Endodermal cell (in vitro differentiated cells): ENCODE results near the gene LZTS2. TPM values are rescaled to one million over a fixed set of nuclear protein-coding genes. Genes with fewer than 3 reads are reported as not detected.

Source experiments
- DNase-seq: peaks from one replicate; pipeline ENCODE4 v3.0.0-alpha.2; 2017
- H3K27ac ChIP-seq: 2 replicates; pipeline ENCODE4 v1.5.1; 2013; ENCODE audit warnings: mild to moderate bottlenecking, low read depth, low read length, moderate library complexity
- H3K27me3 ChIP-seq: 2 replicates; pipeline ENCODE4 v1.6.1; 2013; ENCODE audit warnings: mild to moderate bottlenecking, low read length, moderate library complexity; ENCODE audit not compliant: insufficient read depth, control insufficient read depth, poor library complexity, severe bottlenecking
- H3K36me3 ChIP-seq: 2 replicates; pipeline ENCODE4 v1.7.0; 2013; ENCODE audit warnings: mild to moderate bottlenecking, low read length, moderate library complexity; ENCODE audit not compliant: control insufficient read depth, insufficient read depth
- H3K4me1 ChIP-seq: one replicate; pipeline ENCODE4 v1.7.0; 2013; ENCODE audit warnings: low read length; ENCODE audit not compliant: control insufficient read depth, insufficient read depth
- H3K4me3 ChIP-seq: 2 replicates; pipeline ENCODE4 v1.5.1; 2013; ENCODE audit warnings: mild to moderate bottlenecking, low read length, moderate library complexity
- H3K9ac ChIP-seq: 2 replicates; pipeline ENCODE4 v1.6.1; 2013; ENCODE audit warnings: mild to moderate bottlenecking, low read length, moderate library complexity; ENCODE audit not compliant: poor library complexity, severe bottlenecking; ENCODE audit errors: extremely low read depth
- H3K9me3 ChIP-seq: 2 replicates; pipeline ENCODE4 v1.6.1; 2013; ENCODE audit warnings: mild to moderate bottlenecking, low read length, moderate library complexity; ENCODE audit not compliant: control insufficient read depth
- H3K27ac Mint-ChIP-seq: 2 replicates; pipeline ENCODE4 v1.8.0; 2020; ENCODE audit warnings: mixed read lengths
- H3K27me3 Mint-ChIP-seq: 2 replicates; pipeline ENCODE4 v1.8.0; 2021; ENCODE audit warnings: mild to moderate bottlenecking, mixed read lengths; ENCODE audit not compliant: insufficient read depth
- H3K36me3 Mint-ChIP-seq: 2 replicates; pipeline ENCODE4 v1.8.0; 2020; ENCODE audit warnings: low read depth, mixed read lengths
- H3K4me1 Mint-ChIP-seq: 2 replicates; pipeline ENCODE4 v1.8.0; 2020; ENCODE audit warnings: mixed read lengths
- H3K4me3 Mint-ChIP-seq: 2 replicates; pipeline ENCODE4 v1.8.0; 2020; ENCODE audit warnings: mild to moderate bottlenecking, moderate library complexity, mixed read lengths
- H3K9me3 Mint-ChIP-seq: 2 replicates; pipeline ENCODE4 v1.8.0; 2020; ENCODE audit warnings: mild to moderate bottlenecking, mixed read lengths
- CTCF ChIP-seq: fragments of 200-600 bp; sonication (generic); conservative IDR thresholded peaks from 2 replicates; pipeline ENCODE4 v1.5.0; 2021; ENCODE audit warnings: antibody characterized with exemption, mild to moderate bottlenecking
- WGBS, 2 experiments: methylation state at CpG; one replicate each; pipeline versions ENCODE4 v1.1.5 to v1.1.7; 2013; ENCODE audit warnings: missing lambda C conversion rate in 2 of 2, mixed read lengths in 1 of 2; ENCODE audit not compliant: insufficient coverage in 1 of 2, insufficient read length in 1 of 2; 5-methylcytosine and 5-hydroxymethylcytosine counted together
- total RNA-seq, 2 donors: library from RNA; stranded (reverse); fragmentation: NEBNext Ultra II Directional in 1 of 2; extraction: Animal tissue kit (Norgen Biotek cat#: 25700) in 1 of 2; gene quantifications; 2 replicates in 1 of 2; 3 replicates in 1 of 2; pipeline ENCODE4 v1.2.1, GENCODE V29; 2021

LZTS2 gene
- total RNA-seq, 2 donors from 2014 or later, result 76.8 to 85.9 TPM

DNA sequence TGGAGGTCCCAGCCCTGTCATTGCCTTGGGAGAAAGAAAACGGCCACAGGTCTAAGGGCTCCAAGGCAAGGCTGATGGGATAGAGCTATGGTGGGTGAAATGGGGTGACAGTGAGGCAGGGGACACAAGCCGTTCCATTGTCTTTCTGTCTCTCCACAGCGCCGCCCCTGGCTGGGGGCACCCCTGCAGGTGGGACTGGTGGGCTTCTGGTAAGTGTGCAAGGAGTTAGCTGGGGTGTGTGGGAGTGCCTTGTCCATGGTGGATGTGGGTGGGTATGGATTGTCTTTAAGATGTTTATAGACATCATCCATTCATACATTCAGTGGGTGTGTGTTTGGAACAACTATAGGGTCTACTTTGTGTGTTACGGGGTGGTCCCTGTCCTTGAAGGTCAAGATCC, 38.9 kb downstream of the LZTS2 start:
- Mint-ChIP-seq H3K4me1 (peaks cover 9% of the 10 kb centered on the region), H3K36me3 (no peaks in the 10 kb centered on the region), H3K4me3 (no peak overlapping the region), H3K9me3 (no peaks in the 10 kb centered on the region), H3K27ac (no peak overlapping the region), H3K27me3 (peaks cover 74% of the 10 kb centered on the region)
- peak; percentile 66 for TF ChIP-seq CTCF
- no peak overlapping the region for H3K9ac ChIP-seq
- DNase-seq, result peak; percentile 76
- H3K9me3 ChIP-seq, result no peaks in the 10 kb centered on the region
- H3K4me1 ChIP-seq, result no peaks in the 10 kb centered on the region
- no peak overlapping the region for H3K27ac ChIP-seq
- 74 to 80% methylated on average over 2 to 5 of the region's 5 CpGs for whole genome bisulfite sequencing, 2 experiments
- H3K36me3 ChIP-seq, result no peaks in the 10 kb centered on the region
- H3K27me3 ChIP-seq, result peaks cover 69% of the 10 kb centered on the region
- no peak overlapping the region for H3K4me3 ChIP-seq

DNA sequence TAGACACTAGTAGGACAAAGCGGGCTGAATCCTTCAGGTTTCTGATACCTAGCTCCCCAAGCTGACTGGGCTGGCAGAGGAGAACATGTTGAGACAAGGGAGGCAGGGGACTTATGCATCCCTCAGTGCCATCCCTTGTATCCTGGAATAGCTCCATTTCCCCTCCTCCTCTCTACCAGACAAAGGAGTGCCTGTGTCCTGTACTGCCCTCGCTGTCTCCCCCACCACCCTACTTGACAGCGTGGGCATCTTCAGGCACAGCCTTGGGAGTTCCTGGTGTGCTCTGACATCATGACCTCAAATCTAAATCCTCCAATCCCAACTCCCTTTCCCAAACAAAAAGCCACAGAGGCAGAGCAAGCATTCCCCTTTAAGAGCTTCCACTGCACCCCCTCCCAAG, 40.5 kb downstream of the LZTS2 start:
- no peaks in the 10 kb centered on the region for H3K36me3 Mint-ChIP-seq
- H3K27ac Mint-ChIP-seq, result no peak overlapping the region
- H3K4me3 Mint-ChIP-seq, result no peak overlapping the region
- no peaks in the 10 kb centered on the region for H3K9me3 Mint-ChIP-seq
- H3K27me3 Mint-ChIP-seq, result peaks cover 68% of the 10 kb centered on the region
- no peak overlapping the region for H3K9ac ChIP-seq
- no peak overlapping the region for H3K4me3 ChIP-seq
- H3K27me3 ChIP-seq, result peaks cover 65% of the 10 kb centered on the region
- no peaks in the 10 kb centered on the region for H3K36me3 ChIP-seq
- H3K9me3 ChIP-seq, result no peaks in the 10 kb centered on the region
- DNase-seq, result no peak
- peaks cover 10% of the 10 kb centered on the region for H3K4me1 Mint-ChIP-seq
- H3K27ac ChIP-seq, result no peak overlapping the region
- WGBS, 2 experiments, result 85 to 93% methylated on average over 2 to 3 of the region's 3 CpGs
- H3K4me1 ChIP-seq, result no peaks in the 10 kb centered on the region
- TF ChIP-seq CTCF, result no peak

GRCh38 chr10:101040851-101041250, 41.2 kb downstream of the LZTS2 start:
- TF ChIP-seq CTCF, result no peak
- Histone ChIP-seq H3K36me3 (no peaks in the 10 kb centered on the region), H3K4me1 (no peaks in the 10 kb centered on the region), H3K9me3 (no peaks in the 10 kb centered on the region), H3K27me3 (peaks cover 65% of the 10 kb centered on the region), H3K27ac (no peak overlapping the region), H3K4me3 (no peak overlapping the region), H3K9ac (no peak overlapping the region)
- peaks cover 10% of the 10 kb centered on the region for H3K4me1 Mint-ChIP-seq
- H3K36me3 Mint-ChIP-seq, result no peaks in the 10 kb centered on the region
- 58% methylated on average over 2 of the region's 2 CpGs; no CpG with 5 or more reads in 1 of the 2 experiments for WGBS, 2 experiments
- no peak overlapping the region for H3K27ac Mint-ChIP-seq
- no peak for DNase-seq
- H3K27me3 Mint-ChIP-seq, result peaks cover 68% of the 10 kb centered on the region
- no peak overlapping the region for H3K4me3 Mint-ChIP-seq
- no peaks in the 10 kb centered on the region for H3K9me3 Mint-ChIP-seq
